Right renal cortex interstitium (tissue), 3 donors: ENCODE data around the gene TPST1. TPM values are rescaled to one million over a fixed set of nuclear protein-coding genes. Genes with fewer than 3 reads are reported as not detected.

Experiments
- DNase-seq, 3 donors: peaks; one replicate each; pipeline ENCODE4 v3.0.0-alpha.2; 2013; ENCODE audit warnings: low read depth in 3 of 3, low spot score in 2 of 3
- polyA plus RNA-seq, 3 donors: library from polyadenylated mRNA; unstranded; fragments of 120-200 nt; gene quantifications; one replicate each; pipeline ENCODE4 v1.2.1, GENCODE V29; 2013; ENCODE audit not compliant: insufficient read length in 3 of 3

Gene TPST1
- polyA plus RNA-seq, 3 donors: 44.0 to 51.3 (median 50.4) TPM

GRCh38 chr7:66237906-66238772 lies 33.0 kb downstream of the TPST1 start:
- DNase-seq: peak in 1 of 3 donors; percentile 25

GRCh38 chr7:66238773-66239466 lies 33.8 kb downstream of the TPST1 start:
- DNase-seq: no peak

- no peak for DNase-seq
These were observed 34.3 kb downstream of the TPST1 start for GRCh38 chr7:66239467-66239856.

GRCh38 chr7:66245008-66245407 lies 39.9 kb downstream of the TPST1 start:
- DNase-seq: no peak

GRCh38 chr7:66246554-66247171 lies 41.5 kb downstream of the TPST1 start:
- no peak for DNase-seq

- DNase-seq: no peak
These were observed 42.4 kb downstream of the TPST1 start for GRCh38 chr7:66247380-66248078.

- no peak for DNase-seq
These were observed 45.6 kb downstream of the TPST1 start for GRCh38 chr7:66250711-66251110.

- no peak for DNase-seq
These were observed 50.5 kb downstream of the TPST1 start for GRCh38 chr7:66255534-66256100.

GRCh38 chr7:66256281-66256680 lies 51.1 kb downstream of the TPST1 start:
- no peak for DNase-seq

GRCh38 chr7:66257481-66257880 lies 52.3 kb downstream of the TPST1 start:
- no peak for DNase-seq

GRCh38 chr7:66258409-66258808 lies 53.3 kb downstream of the TPST1 start:
- DNase-seq: no peak

GRCh38 chr7:66261941-66262340 lies 56.8 kb downstream of the TPST1 start:
- no peak for DNase-seq

- DNase-seq: no peak
These were observed 58.8 kb downstream of the TPST1 start for GRCh38 chr7:66263936-66264335.

GRCh38 chr7:66265566-66265965 lies 60.4 kb downstream of the TPST1 start:
- no peak for DNase-seq

- no peak for DNase-seq
These were observed 62.1 kb downstream of the TPST1 start for GRCh38 chr7:66267249-66267648.

- DNase-seq: no peak
These were observed 64.8 kb downstream of the TPST1 start for GRCh38 chr7:66269978-66270377.

GRCh38 chr7:66272321-66272720 lies 67.2 kb downstream of the TPST1 start:
- no peak for DNase-seq

GRCh38 chr7:66276363-66276762 lies 71.2 kb downstream of the TPST1 start:
- DNase-seq: no peak

- no peak for DNase-seq
These were observed 72.4 kb downstream of the TPST1 start for GRCh38 chr7:66277492-66277891.

GRCh38 chr7:66279912-66280311 lies 74.8 kb downstream of the TPST1 start:
- no peak for DNase-seq
